HG03066 (cell line): ENCODE results near the gene SINHCAF.
"Not testable (repeated sequence)": the region's sequence is repeated elsewhere in the genome, so short reads cannot be mapped to it uniquely, and the experiment has no call there.

Experiments
- ATAC-seq: cut with Tn5 transposase; IDR thresholded peaks from one replicate; pipeline ENCODE4 v1.9.1; 2021; ENCODE audit warnings: low read depth; ENCODE audit not compliant: unreplicated experiment

The SINHCAF gene, protein sequence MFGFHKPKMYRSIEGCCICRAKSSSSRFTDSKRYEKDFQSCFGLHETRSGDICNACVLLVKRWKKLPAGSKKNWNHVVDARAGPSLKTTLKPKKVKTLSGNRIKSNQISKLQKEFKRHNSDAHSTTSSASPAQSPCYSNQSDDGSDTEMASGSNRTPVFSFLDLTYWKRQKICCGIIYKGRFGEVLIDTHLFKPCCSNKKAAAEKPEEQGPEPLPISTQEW

GRCh38 chr12:31325877-31326631, at the start of gene SINHCAF:
SINHCAF (minus strand) TSS chr12:31326150; CDS start chr12:31298204, 27,946 bp downstream.
- peak; percentile 47 for ATAC-seq

DNA sequence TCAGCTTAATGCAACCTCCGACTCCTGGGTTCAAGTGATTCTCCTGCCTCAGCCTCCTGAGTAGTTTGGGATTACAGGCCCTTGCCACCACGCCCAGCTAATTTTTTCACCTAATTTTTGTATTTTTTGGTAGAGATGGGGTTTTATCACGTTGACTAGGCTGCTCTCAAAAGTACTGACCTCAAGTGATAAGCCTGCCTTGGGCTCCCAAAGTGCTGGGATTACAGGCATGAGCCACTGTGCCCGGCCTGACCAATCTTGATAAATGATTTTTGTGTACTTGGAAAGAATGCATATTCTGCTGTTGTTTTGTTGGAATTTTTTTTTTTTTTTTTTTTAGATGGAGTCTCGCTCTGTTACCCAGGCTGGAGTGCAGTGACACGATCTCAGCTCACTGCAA, 49.5 kb upstream of the SINHCAF start:
- not testable (repeated sequence) for ATAC-seq

GRCh38 chr12:31371256-31371620, 45.3 kb upstream of the SINHCAF start:
- ATAC-seq = no peak

DNA sequence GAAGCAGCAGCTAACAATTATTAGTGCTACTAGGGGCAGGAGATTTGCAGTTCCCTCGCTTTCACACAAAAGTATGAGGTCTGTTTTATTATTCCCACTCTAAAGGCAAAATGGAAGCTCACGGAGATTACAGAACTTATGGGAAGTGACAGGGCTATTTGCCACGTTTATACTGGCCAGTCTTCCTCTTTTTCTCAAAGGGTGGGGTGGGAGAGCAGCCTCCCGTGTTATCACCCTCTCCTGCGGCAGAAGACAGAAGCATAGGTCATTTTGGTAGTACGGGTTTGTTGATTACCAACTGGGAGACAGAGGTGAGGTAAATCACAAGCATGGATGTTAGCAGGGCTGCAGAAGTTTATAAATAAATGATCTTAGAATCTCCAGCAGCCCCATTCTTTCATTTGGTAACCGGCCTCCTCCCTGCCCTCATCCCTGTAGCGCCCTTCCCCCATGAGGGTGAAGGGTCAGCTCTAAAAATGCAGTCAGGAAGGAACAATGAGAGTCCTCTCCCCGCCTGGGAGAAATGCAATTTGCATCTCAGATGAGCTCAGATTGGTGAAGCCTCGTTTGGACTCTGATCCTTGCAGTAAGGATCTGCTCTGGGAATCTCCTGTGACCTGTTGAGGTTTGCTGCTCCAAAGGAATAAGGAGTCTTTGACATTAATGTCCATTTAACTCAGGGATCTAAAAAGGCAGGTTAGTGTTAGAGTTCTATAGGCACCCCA, 44.7 kb upstream of the SINHCAF start:
- no peak for ATAC-seq

DNA sequence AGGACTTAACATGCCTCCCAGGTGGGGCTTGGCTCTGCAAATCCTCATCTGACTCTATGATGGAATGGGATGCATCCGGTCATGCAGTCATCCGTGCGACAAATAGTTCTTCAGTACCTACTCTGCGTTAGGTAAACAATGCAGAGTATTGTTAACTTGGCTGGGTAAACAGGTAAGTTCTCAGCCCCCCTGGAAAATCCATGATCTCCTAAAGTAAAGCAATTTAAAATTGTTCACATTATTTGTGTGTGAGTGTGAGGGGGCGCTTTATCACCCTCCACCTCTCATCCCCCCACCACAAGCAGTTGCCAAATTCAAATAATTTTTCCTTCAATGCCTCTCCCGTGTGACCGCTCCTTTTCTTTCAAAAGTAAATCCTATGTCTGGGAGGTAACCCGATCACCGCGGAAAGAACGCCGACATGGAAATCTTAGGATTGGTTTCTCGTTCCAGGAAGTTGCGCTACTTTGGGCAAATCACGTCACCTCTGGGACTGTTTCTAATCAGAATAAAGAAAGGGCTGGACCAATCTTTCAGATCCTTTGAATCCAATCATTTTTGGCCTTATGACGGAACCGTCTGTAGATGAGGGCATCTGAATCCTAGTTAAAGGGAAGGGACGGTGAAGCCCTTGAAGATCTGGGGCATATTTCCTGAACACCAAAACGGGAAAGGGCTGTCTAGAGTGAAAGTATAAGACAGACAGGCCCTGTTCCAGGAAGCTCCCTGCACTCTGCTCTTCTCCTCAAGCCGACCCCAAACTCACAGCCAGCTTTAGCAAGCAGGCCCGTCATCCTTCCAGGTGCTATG, 44.0 kb upstream of the SINHCAF start:
- no peak for ATAC-seq

DNA sequence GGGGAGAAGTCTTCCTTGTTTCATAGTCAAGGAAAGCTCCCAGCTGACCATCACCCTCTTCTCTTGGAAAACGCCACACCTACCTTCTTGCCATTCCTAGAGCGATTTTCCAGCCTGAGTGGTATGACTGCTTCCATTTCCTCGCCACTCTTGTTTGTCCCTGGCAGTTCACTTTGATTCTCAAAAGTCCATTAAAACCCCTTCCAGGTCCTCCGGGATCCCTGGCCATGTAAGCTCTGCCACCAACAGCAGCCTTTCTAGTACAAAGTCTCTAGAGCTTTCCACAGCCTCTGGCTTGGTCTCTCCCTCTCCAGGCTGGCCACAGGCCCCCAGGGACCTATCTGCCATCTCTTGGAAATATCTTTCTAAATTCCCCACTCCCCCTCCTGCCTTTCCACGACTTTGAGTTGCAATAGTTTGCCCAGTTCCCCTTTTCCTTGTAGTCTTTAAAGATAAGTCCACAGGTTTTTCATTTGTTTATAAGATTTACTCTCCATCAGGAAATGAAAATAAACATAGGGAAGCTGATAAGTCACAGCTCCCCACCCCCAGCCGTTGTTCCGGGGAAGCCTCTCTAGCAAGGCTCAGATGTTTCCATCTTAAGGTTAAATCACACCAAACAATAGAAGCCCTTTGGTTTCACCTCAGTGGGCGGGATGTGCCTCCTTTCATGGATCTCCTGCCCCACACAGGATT, 42.9 kb upstream of the SINHCAF start:
- no peak for ATAC-seq

DNA sequence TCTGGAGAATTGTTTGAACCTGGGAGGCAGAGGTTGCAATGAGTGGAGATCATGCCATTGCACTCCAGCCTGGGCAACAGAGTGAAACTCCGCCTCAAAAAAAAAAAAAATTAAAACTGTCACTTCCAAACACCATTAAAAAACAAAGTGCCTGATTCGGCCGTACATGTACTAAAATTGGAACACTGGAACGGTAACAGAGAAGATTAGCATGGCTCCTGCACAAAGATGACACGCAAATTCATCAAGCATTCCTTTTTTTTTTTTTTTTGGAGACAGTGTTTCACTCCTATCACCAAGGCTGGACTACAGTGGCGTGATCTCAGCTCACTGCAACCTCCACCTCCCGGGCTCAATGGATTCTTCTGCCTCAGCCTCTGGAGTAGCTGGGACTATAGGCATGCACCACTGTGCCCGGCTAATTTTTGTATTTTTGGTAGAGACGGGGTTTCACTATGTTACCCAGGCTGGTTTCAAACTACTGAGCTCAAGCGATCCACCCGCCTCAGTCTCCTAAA, 40.2 kb upstream of the SINHCAF start:
- ATAC-seq = no peak

DNA sequence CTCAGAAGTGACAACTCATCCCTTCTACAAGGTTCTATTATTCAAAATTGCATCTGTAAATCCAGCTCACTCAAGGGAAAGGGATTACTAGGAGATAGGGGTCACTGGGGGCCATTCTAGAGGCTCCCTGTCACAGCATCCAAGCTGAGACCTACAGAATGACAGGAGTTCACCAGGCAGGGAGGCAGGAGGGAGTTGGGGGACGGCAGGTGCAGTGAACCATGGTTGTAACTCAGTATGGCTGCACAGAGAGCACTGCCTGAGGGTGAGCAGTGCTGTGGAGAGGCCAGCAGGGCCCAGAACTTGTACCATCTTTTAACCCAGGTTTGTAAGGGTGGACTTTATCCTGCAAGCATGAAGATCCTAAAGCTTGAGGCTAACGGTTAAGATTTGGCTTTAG, 37.9 kb upstream of the SINHCAF start:
- ATAC-seq = no peak

DNA sequence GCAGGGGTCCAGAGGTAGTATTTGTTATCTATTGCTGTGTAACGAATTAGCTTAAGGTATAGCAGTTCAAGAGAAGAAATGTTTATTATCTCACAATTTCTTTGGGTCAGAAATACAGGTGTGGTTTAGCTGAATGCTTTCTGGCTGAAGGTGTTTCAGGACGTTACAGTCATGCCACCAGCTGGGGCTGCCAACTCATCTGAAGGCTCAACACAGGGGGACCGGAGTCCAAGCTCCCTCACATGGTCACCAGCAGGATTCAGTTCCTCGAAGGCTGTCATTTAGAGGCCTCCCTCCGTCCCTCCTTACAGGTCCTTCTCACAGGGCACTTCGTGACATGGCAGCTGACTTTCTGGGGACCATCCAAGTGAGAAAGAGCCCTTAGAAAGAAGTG, 37.5 kb upstream of the SINHCAF start:
- ATAC-seq = no peak

DNA sequence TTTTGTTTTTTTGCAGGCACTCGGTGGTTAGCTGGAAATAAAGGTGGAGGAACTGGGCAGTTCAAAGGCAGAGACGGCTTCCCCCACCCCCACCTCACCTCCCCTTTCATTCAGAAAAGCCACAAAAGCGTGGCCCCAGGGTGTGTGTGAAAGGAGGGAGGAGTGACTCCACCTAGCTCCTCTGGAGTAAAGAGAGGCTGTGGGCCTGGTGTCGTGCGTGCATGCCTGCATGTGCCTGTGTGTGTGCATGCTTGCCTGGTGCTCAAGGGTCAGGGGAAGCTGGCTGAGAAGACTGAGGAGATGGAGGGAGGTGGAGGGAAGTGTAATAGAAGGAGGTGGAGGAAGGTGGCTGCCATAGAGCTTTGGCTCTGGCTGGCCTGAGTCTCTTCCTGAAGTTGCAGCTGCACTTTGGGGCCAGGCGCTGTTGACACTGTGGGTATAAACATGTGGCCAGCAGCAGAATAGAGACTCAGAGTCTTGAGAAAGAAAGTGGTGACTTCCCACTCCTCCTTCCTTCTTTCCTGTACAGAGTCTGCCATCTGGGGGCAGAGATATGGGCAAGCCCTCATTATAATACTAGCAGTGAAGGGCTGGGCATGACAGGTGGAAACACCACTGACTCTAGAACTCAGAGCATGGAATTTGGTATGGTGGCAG, 36.9 kb upstream of the SINHCAF start:
- ATAC-seq = peak; percentile 74

GRCh38 chr12:31362115-31362758, 36.3 kb upstream of the SINHCAF start:
- peak; percentile 47 for ATAC-seq

DNA sequence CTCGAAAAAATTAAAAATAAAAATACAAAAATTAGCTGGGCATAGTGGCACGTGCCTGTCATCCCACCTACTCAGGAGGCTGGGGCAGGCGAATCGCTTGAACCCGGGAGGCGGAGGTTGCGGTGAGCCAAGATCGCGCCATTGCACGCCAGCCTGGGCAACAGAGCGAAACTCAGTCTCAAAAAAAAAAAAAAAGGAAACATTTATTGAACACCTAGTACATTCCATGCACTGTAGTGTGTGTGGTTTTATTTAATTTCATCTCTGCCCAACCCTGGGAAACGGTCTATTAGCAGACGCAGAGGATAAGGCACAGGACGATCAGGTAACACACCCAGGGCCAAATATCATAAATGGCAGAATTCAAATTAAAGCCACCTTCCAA, 35.8 kb upstream of the SINHCAF start:
- no peak for ATAC-seq

GRCh38 chr12:31355747-31356107, 29.8 kb upstream of the SINHCAF start:
- ATAC-seq = no peak

GRCh38 chr12:31353750-31354708, 28.1 kb upstream of the SINHCAF start:
- no peak for ATAC-seq

DNA sequence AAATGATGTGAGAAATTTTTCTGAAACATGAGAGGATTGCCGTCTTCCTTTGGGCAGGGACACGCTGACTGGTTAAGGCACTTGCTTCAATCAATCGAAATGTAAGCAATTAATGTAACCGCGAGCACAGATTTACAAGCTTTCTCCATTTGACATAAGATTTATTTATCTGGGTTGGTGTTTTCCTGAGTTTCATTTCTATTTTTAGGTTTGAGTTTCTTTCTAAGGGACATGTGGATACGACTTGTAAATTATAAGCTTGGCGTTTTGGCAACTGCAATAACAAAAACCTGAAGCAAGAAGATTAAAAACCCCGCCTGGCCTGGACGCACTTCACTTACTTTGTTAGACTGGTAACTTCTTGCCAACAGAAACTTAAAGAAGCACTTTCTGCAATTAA, 20.3 kb upstream of the SINHCAF start:
- ATAC-seq = no peak

GRCh38 chr12:31343139-31343538, 17.2 kb upstream of the SINHCAF start:
- no peak for ATAC-seq

DNA sequence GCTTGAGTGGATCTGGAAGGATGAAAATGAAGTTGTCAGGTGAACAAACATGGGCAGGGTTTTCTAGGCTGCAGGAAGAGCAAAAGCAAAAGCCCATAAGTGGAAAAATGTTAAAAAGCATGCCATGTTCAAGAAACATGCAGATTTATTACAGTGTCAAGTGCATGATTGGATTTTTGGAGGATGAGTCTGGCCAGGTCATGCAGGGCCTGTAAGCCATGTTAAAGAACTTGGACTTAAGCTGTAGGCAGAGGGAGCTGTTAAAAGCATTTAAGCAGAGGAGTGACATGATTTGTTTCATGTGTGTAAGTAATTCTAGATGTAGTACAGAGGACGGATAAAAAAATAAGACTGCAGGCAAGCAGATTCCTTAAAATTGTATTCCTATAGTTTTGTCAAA, 16.3 kb upstream of the SINHCAF start:
- ATAC-seq = no peak
